H9 (cell line): ENCODE measurements around the gene XPNPEP2. TPM values are rescaled to one million over a fixed set of nuclear protein-coding genes. Genes with fewer than 3 reads are reported as not detected.

Experiments
- DNase-seq: peaks from one replicate; pipeline ENCODE4 v3.0.0-alpha.2; 2017
- H2AFZ ChIP-seq: one replicate; pipeline ENCODE4 v1.6.1; 2013; ENCODE audit warnings: mild to moderate bottlenecking, low read length, control low read depth, moderate library complexity
- H2AK5ac ChIP-seq: 2 replicates; pipeline ENCODE4 v1.6.1; 2013; ENCODE audit warnings: low read length, control low read depth, mixed read lengths; ENCODE audit not compliant: insufficient read length
- H2BK120ac ChIP-seq: one replicate; pipeline ENCODE4 v1.6.1; 2013; ENCODE audit warnings: low read depth, mild to moderate bottlenecking, low read length, control low read depth, inconsistent platforms; ENCODE audit not compliant: poor library complexity, severe bottlenecking
- H2BK12ac ChIP-seq: 2 replicates; pipeline ENCODE4 v1.6.1; 2013; ENCODE audit warnings: low read length, control low read depth, mixed read lengths, low read depth; ENCODE audit not compliant: insufficient read length
- H2BK15ac ChIP-seq: 2 replicates; pipeline ENCODE4 v1.6.1; 2013; ENCODE audit warnings: low read depth, low read length, control low read depth
- H2BK20ac ChIP-seq: one replicate; pipeline ENCODE4 v1.6.1; 2013; ENCODE audit warnings: low read depth, mild to moderate bottlenecking, low read length, control low read depth, inconsistent platforms; ENCODE audit not compliant: poor library complexity, severe bottlenecking
- H2BK5ac ChIP-seq: 2 replicates; pipeline ENCODE4 v1.6.1; 2013; ENCODE audit warnings: low read length, control low read depth, mixed read lengths; ENCODE audit not compliant: insufficient read length
- H3K14ac ChIP-seq: 2 replicates; pipeline ENCODE4 v1.6.1; 2013; ENCODE audit warnings: low read length, control low read depth; ENCODE audit not compliant: insufficient read depth
- H3K18ac ChIP-seq: 2 replicates; pipeline ENCODE4 v1.6.1; 2013; ENCODE audit warnings: low read depth, mild to moderate bottlenecking, mixed read lengths, low read length, control low read depth; ENCODE audit not compliant: insufficient read length
- H3K23ac ChIP-seq: 2 replicates; pipeline ENCODE4 v1.6.1; 2013; ENCODE audit warnings: low read length, control low read depth, mixed read lengths, low read depth; ENCODE audit not compliant: insufficient read length
- H3K23me2 ChIP-seq: 2 replicates; pipeline ENCODE4 v1.6.1; 2013; ENCODE audit warnings: low read depth, mild to moderate bottlenecking, mixed read lengths, low read length, control low read depth; ENCODE audit not compliant: insufficient read length, poor library complexity, severe bottlenecking
- H3K27ac ChIP-seq: 2 replicates; pipeline ENCODE4 v1.5.1; 2013; ENCODE audit warnings: low read length, control low read depth, mixed read lengths, low read depth; ENCODE audit not compliant: insufficient read length
- H3K27me3 ChIP-seq: 2 replicates; pipeline ENCODE4 v1.6.1; 2013; ENCODE audit warnings: low read length, control low read depth, inconsistent platforms; ENCODE audit not compliant: insufficient read depth
- H3K4ac ChIP-seq: 2 replicates; pipeline ENCODE4 v1.6.1; 2013; ENCODE audit warnings: low read depth, mild to moderate bottlenecking, control low read depth, inconsistent platforms, low read length, moderate library complexity
- H3K4me1 ChIP-seq: 2 replicates; pipeline ENCODE4 v1.6.1; 2013; ENCODE audit warnings: low read length, control low read depth, inconsistent platforms; ENCODE audit not compliant: insufficient read depth
- H3K4me2 ChIP-seq: 2 replicates; pipeline ENCODE4 v1.6.1; 2013; ENCODE audit warnings: low read length, control low read depth, mixed read lengths; ENCODE audit not compliant: insufficient read length, insufficient read depth
- H3K56ac ChIP-seq: 2 replicates; pipeline ENCODE4 v1.6.1; 2013; ENCODE audit warnings: low read depth, mild to moderate bottlenecking, mixed read lengths, low read length, control low read depth; ENCODE audit not compliant: insufficient read length
- H3K79me1 ChIP-seq: 2 replicates; pipeline ENCODE4 v1.6.1; 2013; ENCODE audit warnings: low read depth, mild to moderate bottlenecking, moderate library complexity, low read length, control low read depth, inconsistent platforms; ENCODE audit not compliant: insufficient read depth, poor library complexity, severe bottlenecking
- H3K79me2 ChIP-seq: 2 replicates; pipeline ENCODE4 v1.6.1; 2013; ENCODE audit warnings: low read length, control low read depth, inconsistent platforms; ENCODE audit not compliant: insufficient read depth
- H3K9ac ChIP-seq: 2 replicates; pipeline ENCODE4 v1.6.1; 2013; ENCODE audit warnings: low read length, control low read depth, mixed read lengths; ENCODE audit not compliant: insufficient read length; ENCODE audit errors: extremely low read depth
- H3K9me3 ChIP-seq: one replicate; pipeline ENCODE4 v1.6.1; 2013; ENCODE audit warnings: low read depth, low read length, inconsistent platforms; ENCODE audit not compliant: control insufficient read depth
- H3T11ph ChIP-seq: one replicate; pipeline ENCODE4 v1.6.1; 2013; ENCODE audit warnings: mild to moderate bottlenecking, low read length, control low read depth, inconsistent platforms
- H4K20me1 ChIP-seq: one replicate; pipeline ENCODE4 v1.6.1; 2013; ENCODE audit not compliant: control insufficient read depth, insufficient read length, insufficient read depth
- H4K5ac ChIP-seq: 2 replicates; pipeline ENCODE4 v1.6.1; 2013; ENCODE audit warnings: low read depth, mild to moderate bottlenecking, mixed read lengths, low read length, control low read depth; ENCODE audit not compliant: insufficient read length
- H4K8ac ChIP-seq: replicated peaks from 2 replicates; pipeline ENCODE4 v1.6.1; 2013; ENCODE audit warnings: low read length, control low read depth, mixed read lengths, low read depth; ENCODE audit not compliant: insufficient read length
- H4K91ac ChIP-seq: 2 replicates; pipeline ENCODE4 v1.6.1; 2013; ENCODE audit warnings: low read depth, mild to moderate bottlenecking, moderate library complexity, mixed read lengths, low read length, control low read depth; ENCODE audit not compliant: insufficient read length
- H3K27ac Mint-ChIP-seq, 3 experiments: 2 replicates in 2 of 3; 3 replicates in 1 of 3; pipeline ENCODE4 v1.8.0; 2020 to 2021; ENCODE audit warnings: mixed read lengths in 3 of 3, mild to moderate bottlenecking in 1 of 3, moderate library complexity in 1 of 3
- H3K27me3 Mint-ChIP-seq: 2 replicates; pipeline ENCODE4 v1.8.0; 2021; ENCODE audit warnings: low read depth, mild to moderate bottlenecking, moderate library complexity, mixed read lengths
- H3K36me3 Mint-ChIP-seq, 3 experiments: 2 replicates in 2 of 3; 3 replicates in 1 of 3; pipeline ENCODE4 v1.8.0; 2020 to 2021; ENCODE audit warnings: low read depth in 3 of 3, mixed read lengths in 3 of 3; ENCODE audit not compliant: insufficient read depth in 1 of 3
- H3K4me1 Mint-ChIP-seq, 2 experiments: 2 replicates each; pipeline ENCODE4 v1.8.0; 2020; ENCODE audit warnings: mixed read lengths in 2 of 2
- H3K4me3 Mint-ChIP-seq, 2 experiments: 2 replicates in 1 of 2; 3 replicates in 1 of 2; pipeline ENCODE4 v1.8.0; 2020 to 2021; ENCODE audit warnings: mild to moderate bottlenecking in 2 of 2, mixed read lengths in 2 of 2, moderate library complexity in 1 of 2
- H3K9me3 Mint-ChIP-seq, 2 experiments: 2 replicates in 1 of 2; 3 replicates in 1 of 2; pipeline ENCODE4 v1.8.0; 2020; ENCODE audit warnings: mild to moderate bottlenecking in 2 of 2, mixed read lengths in 2 of 2, moderate library complexity in 1 of 2
- WGBS: extraction: QIAGEN DNeasy Blood & Tissue Kit; methylation state at CpG from one replicate; pipeline ENCODE4 v1.1.7; 2013; ENCODE audit warnings: missing lambda C conversion rate, low lambda C conversion rate, mixed read lengths; ENCODE audit not compliant: insufficient read length; ENCODE audit errors: extremely low coverage; 5-methylcytosine and 5-hydroxymethylcytosine counted together
- total RNA-seq: library from RNA; stranded (reverse); gene quantifications from 2 replicates; pipeline ENCODE4 v1.2.1, GENCODE V29; 2021
- TF ChIP-seq, protein P1 (sequence below): fragments of 200-600 bp; sonication (generic); conservative IDR thresholded peaks from 3 replicates; pipeline ENCODE4 v1.8.0; 2021; ENCODE audit warnings: antibody characterized with exemption, mild to moderate bottlenecking

The XPNPEP2 gene
- total RNA-seq, 1 experiment from 2014 or later, result 0.11 TPM

DNA sequence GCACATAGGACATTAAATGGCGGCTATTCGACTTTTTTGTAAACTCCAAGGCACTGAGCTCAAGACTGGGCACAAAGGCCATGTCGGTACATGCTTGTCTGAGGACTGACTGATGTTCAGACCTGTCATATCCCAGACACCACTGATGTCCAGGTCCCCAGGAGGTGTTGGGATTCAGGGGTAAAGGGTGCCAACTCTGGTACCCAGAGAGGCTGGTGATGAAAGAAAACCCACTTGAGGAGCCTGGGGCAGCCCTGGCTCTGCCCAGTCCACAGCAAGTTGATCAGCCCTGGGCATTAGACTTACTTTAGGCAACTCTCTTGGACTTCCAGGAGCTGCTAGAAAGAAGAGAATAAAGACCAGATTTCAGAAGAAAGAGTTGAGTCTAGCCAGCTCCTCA lies 59.7 kb downstream of the XPNPEP2 start:
- H3K9me3 ChIP-seq, result no peaks in the 10 kb centered on the region

More for the DNA sequence above, 59.7 kb downstream of the XPNPEP2 start:
- DNase-seq, result no peak
- H3K79me1 ChIP-seq, result no peaks in the 10 kb centered on the region
- no peak overlapping the region for H3T11ph ChIP-seq
- no peaks in the 10 kb centered on the region for H3K27me3 ChIP-seq
- H2BK12ac ChIP-seq, result no peak overlapping the region
- H3K36me3 Mint-ChIP-seq, result peaks cover 16 to 25% (median 17%) of the 10 kb centered on the region in 3 experiments
- H4K20me1 ChIP-seq, result no peaks in the 10 kb centered on the region
- H2BK15ac ChIP-seq, result no peak overlapping the region
- peaks cover 0 to 53% of the 10 kb centered on the region in 2 experiments; a peak in 4 of 5 replicates for H3K9me3 Mint-ChIP-seq
- H3K14ac ChIP-seq, result no peak overlapping the region
- H3K23me2 ChIP-seq, result no peaks in the 10 kb centered on the region
- H3K18ac ChIP-seq, result no peak overlapping the region
- H3K23ac ChIP-seq, result no peak overlapping the region
- H3K4me1 Mint-ChIP-seq, result no peaks in the 10 kb centered on the region
- H4K8ac ChIP-seq, result no peak overlapping the region
- no peaks in the 10 kb centered on the region for H3K4me1 ChIP-seq
- H3K27ac Mint-ChIP-seq, result no peak overlapping the region
- no peak overlapping the region for H3K9ac ChIP-seq
- TF ChIP-seq, protein P1, sequence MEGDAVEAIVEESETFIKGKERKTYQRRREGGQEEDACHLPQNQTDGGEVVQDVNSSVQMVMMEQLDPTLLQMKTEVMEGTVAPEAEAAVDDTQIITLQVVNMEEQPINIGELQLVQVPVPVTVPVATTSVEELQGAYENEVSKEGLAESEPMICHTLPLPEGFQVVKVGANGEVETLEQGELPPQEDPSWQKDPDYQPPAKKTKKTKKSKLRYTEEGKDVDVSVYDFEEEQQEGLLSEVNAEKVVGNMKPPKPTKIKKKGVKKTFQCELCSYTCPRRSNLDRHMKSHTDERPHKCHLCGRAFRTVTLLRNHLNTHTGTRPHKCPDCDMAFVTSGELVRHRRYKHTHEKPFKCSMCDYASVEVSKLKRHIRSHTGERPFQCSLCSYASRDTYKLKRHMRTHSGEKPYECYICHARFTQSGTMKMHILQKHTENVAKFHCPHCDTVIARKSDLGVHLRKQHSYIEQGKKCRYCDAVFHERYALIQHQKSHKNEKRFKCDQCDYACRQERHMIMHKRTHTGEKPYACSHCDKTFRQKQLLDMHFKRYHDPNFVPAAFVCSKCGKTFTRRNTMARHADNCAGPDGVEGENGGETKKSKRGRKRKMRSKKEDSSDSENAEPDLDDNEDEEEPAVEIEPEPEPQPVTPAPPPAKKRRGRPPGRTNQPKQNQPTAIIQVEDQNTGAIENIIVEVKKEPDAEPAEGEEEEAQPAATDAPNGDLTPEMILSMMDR, result no peak
- H2AK5ac ChIP-seq, result no peak overlapping the region
- no CpG with 5 or more reads among the region's 3 CpGs for WGBS
- no peak overlapping the region for H3K27ac ChIP-seq
- no peak overlapping the region for H2BK5ac ChIP-seq
- H2BK120ac ChIP-seq, result no peak overlapping the region
- H3K56ac ChIP-seq, result no peak overlapping the region
- H3K4me3 Mint-ChIP-seq, result no peak overlapping the region
- no peak overlapping the region for H3K4me2 ChIP-seq
- no peak overlapping the region for H2BK20ac ChIP-seq
- no peak overlapping the region for H2AFZ ChIP-seq
- H3K27me3 Mint-ChIP-seq, result no peaks in the 10 kb centered on the region
- H3K4ac ChIP-seq, result no peak overlapping the region
- no peaks in the 10 kb centered on the region for H3K79me2 ChIP-seq
- no peak overlapping the region for H4K91ac ChIP-seq
- H4K5ac ChIP-seq, result no peak overlapping the region
